GM12873 (cell line): ENCODE data around the gene TTC23.

Experiments used
- TF ChIP-seq, protein P1 (sequence below): IDR thresholded peaks from 2 replicates; pipeline ENCODE4 v1.5.1; 2012; ENCODE audit warnings: low read depth, mild to moderate bottlenecking, moderate library complexity, low read length, control low read depth; ENCODE audit not compliant: insufficient read depth; ENCODE audit errors: missing control alignments

Gene TTC23

DNA sequence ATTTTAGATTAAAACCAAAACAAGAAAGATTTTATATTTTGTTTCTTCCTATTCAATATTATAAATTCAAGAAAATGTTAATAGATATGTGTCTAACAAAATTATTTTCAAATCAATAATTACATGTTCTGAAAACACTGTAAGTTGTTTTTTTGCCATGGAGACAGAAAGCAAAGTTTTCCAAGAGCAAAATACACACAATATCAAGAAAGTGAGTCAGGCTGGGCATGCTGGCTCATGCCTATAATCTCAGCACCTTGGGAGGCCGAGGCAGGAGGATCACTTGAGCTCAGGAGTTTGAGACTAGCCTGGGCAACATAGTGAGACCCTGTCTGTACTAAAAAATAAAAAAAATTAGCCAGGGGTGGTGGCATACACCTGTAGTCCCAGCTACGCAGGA, 71.7 kb downstream of the TTC23 start:
- TF ChIP-seq, protein P1, sequence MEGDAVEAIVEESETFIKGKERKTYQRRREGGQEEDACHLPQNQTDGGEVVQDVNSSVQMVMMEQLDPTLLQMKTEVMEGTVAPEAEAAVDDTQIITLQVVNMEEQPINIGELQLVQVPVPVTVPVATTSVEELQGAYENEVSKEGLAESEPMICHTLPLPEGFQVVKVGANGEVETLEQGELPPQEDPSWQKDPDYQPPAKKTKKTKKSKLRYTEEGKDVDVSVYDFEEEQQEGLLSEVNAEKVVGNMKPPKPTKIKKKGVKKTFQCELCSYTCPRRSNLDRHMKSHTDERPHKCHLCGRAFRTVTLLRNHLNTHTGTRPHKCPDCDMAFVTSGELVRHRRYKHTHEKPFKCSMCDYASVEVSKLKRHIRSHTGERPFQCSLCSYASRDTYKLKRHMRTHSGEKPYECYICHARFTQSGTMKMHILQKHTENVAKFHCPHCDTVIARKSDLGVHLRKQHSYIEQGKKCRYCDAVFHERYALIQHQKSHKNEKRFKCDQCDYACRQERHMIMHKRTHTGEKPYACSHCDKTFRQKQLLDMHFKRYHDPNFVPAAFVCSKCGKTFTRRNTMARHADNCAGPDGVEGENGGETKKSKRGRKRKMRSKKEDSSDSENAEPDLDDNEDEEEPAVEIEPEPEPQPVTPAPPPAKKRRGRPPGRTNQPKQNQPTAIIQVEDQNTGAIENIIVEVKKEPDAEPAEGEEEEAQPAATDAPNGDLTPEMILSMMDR, result no peak

DNA sequence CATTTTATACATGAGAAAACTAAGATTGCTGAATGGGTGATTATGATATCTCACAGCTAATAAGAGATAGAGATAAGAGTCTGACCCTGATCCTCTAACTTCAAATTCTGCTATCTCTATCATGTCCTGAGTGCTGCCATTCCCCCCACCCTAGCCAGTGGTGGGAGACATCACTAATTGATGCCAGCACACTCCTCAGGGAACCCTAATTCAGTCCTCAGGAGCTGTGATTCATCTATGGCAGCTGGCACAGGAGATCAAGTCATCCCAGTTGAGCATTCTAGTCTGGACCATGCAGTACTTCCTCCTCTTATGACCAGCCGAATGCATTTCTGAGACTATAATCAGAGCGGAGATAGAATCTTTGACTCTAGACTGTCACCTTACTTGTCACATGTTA, 72.6 kb downstream of the TTC23 start:
- TF ChIP-seq, protein P1, result no peak

DNA sequence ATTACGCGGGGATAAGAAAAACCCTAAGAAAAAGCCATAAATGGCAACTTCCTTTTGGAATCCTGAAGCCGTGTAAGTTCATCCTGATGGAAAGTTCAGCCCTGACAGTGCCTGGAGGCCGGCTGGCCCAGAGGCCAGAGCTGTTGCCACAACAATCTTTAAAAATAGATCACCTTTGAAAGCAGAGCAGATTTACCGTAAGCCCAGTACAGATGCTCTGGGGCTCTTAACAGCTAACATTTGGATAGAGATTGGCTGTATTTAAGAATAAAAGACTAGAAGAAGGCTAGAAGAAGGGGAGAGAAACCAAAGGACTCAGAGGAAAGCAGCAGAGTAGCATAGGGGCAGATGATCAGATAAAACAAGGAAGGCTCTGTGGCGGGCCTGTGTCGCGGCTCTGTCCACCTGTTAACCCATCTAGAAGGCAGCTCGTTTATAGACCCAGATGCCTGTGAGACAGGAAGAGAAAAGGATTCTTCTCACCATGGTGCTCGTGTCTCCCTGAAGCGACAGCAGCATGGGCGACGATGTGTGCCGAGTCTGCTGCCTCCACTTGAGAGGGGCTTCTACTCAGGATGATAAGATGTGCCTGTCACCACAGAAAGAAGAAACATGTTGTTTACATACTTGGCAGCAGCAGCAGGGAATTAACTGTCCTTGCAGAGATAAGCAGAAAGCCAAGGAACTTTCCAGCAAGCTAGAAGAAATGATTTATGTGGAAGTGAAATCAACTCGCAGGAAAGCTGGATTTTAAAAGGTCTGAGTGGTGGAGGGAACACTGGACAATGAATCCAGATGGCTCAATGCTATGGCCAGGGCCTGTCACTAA, 74.6 kb downstream of the TTC23 start:
- TF ChIP-seq, protein P1, result no peak

DNA sequence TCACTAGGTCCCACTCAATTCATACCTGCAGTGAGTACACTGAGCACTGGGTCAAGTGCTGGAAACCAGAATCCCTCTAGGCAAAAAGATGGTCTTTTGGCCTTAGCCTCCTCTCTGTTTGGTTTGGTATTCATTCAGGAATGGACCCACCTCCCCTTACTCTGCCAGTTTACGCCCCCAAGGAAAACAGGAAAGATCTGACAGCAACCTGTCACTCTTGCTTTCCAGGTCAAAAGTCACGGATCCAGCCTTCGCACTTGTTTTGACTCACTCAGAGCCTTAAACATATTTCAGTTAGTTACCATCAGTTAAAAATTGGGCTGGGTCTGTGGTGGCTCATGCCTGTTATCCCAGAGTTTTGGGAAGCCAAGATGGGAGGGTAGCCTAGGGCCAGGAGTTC, 76.4 kb downstream of the TTC23 start:
- TF ChIP-seq, protein P1, result no peak

DNA sequence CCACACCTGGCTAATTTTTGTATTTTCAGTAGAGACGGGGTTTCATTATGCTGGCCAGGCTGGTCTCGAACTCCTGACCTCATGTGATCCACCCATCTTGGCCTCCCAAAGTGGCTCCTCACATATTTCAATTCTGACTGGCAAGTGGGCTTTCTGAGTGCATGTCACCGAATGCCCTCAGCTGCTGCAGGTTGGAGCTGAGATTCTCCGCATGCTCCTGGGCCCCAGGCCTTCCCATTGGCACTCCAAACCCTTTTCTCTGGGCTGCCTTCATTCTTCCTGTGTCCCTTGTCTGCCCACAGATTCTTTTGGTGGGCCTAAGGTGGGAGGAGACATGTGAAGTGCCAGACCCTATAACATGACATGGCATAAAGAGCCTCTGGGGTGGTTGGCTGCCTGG, 77.2 kb downstream of the TTC23 start:
- TF ChIP-seq, protein P1, result no peak

DNA sequence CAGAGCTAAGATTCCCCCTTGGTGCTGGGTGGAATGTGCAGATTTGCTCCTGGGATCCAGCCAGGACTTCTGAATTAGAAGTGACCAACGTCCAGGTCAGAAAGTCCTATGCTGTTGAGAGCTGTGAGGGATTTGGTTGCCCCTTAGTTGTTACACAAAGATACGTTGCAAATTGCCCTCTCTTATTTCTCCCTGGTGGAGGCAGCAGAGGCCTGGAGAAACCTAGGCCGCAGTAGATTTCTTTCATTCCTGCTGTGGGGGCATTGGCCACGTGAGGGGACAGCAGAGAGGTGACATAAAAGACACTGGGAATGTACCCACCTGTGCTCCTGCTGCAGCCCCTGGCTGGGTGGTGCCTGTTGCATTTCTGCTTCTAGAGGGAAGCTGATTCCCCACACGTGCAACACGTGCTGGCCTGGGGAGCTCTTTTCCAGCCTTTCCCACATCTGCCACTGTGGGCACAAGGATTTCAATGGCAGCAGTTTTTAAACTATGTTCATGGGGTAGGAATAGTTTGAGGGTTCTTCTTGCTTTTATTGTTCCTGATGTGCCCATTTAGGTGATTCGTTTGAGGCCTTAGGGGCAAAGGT, 78.8 kb downstream of the TTC23 start:
- TF ChIP-seq, protein P1, result no peak

DNA sequence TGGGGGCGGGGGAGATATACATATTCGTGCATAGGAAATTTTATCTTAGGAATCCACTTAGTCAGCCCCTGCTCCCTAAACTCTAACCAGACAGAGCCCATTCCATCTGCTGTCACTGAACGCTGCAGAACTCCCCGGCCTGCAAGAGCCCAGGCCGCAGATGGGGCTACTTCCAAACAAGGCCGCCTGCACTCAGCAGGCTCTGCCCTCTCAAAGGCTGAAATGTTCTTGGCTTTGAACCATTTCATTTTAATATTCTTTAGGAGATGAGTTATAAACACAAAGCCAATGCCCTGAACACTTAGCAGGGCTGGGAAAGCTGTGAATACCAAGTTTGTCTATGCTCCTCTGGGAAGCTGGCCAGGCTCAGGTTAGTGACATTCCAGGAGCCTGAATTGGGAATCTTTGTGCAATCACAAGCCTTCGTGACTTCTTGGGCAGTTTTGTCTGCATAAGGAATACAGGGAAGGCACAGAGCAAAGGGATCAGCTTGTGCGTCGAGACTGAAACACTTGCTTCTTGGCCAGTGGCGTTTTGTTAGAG, 79.5 kb downstream of the TTC23 start:
- TF ChIP-seq, protein P1, result no peak
